Spleen (tissue), 11 donors: Measurements from ENCODE around the gene SLC9A6. TPM values are rescaled to one million over a fixed set of nuclear protein-coding genes. Genes with fewer than 3 reads are reported as not detected.
A peak's percentile ranks its signal among the peaks of the same experiment; 100 is the strongest.

Source experiments
- DNase-seq: peaks from one replicate; pipeline ENCODE4 v3.0.0-alpha.2; 2020
- H3K27ac ChIP-seq, 8 donors: fragments of 200-600 bp; sonication (generic) in 7 of 8; 1 replicate in 4 of 8; 2 replicates in 4 of 8; pipeline versions ENCODE4 v1.5.0 to v1.8.0; 2016 to 2021; ENCODE audit warnings: inconsistent platforms in 4 of 8, mild to moderate bottlenecking in 4 of 8, moderate library complexity in 1 of 8
- H3K27me3 ChIP-seq, 7 donors: fragments of 200-600 bp; sonication (generic) in 6 of 7; replicated peaks in 1 of 7; 1 replicate in 4 of 7; 2 replicates in 3 of 7; pipeline versions ENCODE4 v1.5.0 to v1.8.0; 2016 to 2021; ENCODE audit warnings: inconsistent platforms in 3 of 7, mild to moderate bottlenecking in 1 of 7
- H3K36me3 ChIP-seq, 6 donors: fragments of 200-600 bp; sonication (generic) in 5 of 6; 1 replicate in 4 of 6; 2 replicates in 2 of 6; pipeline versions ENCODE4 v1.5.0 to v1.8.0; 2016 to 2021; ENCODE audit warnings: inconsistent platforms in 2 of 6
- H3K4me1 ChIP-seq, 6 donors: fragments of 200-600 bp; sonication (generic) in 5 of 6; 1 replicate in 3 of 6; 2 replicates in 3 of 6; pipeline versions ENCODE4 v1.5.0 to v1.8.0; 2016 to 2021; ENCODE audit warnings: inconsistent platforms in 3 of 6
- H3K4me3 ChIP-seq, 8 donors: fragments of 200-600 bp; sonication (generic) in 7 of 8; 1 replicate in 4 of 8; 2 replicates in 4 of 8; pipeline versions ENCODE4 v1.5.0 to v1.8.0; 2016 to 2021; ENCODE audit warnings: inconsistent platforms in 4 of 8, mild to moderate bottlenecking in 4 of 8, moderate library complexity in 2 of 8
- H3K9me3 ChIP-seq, 8 donors: fragments of 200-600 bp; sonication (generic) in 7 of 8; 1 replicate in 4 of 8; 2 replicates in 4 of 8; pipeline versions ENCODE4 v1.5.0 to v1.8.0; 2016 to 2021; ENCODE audit warnings: inconsistent platforms in 4 of 8
- CTCF ChIP-seq, 11 experiments: fragments of 200-600 bp in 7 of 11; fragments of 450-650 bp in 4 of 11; sonication (generic) in 4 of 11; IDR thresholded peaks in 8 of 11; conservative IDR thresholded peaks in 3 of 11; 1 replicate in 7 of 11; 2 replicates in 4 of 11; pipeline versions ENCODE4 v1.4.0 to v1.8.0; 2016 to 2021; ENCODE audit warnings: antibody characterized with exemption in 11 of 11, inconsistent platforms in 4 of 11, mild to moderate bottlenecking in 1 of 11
- POLR2A ChIP-seq, 3 donors: fragments of 450-650 bp; IDR thresholded peaks; one replicate each; pipeline ENCODE4 v1.5.1; 2017; ENCODE audit warnings: antibody characterized with exemption in 3 of 3, mild to moderate bottlenecking in 1 of 3
- POLR2AphosphoS5 ChIP-seq, 3 donors: sonication (generic); formaldehyde crosslinking; IDR thresholded peaks; one replicate each; pipeline ENCODE4 v1.5.1; 2017; ENCODE audit warnings: antibody characterized with exemption in 3 of 3
- WGBS, 5 donors: extraction: QIAGEN DNeasy Blood & Tissue Kit in 3 of 5; methylation state at CpG; one replicate each; pipeline versions ENCODE4 v1.1.5 to v1.1.7; 2013 to 2018; 5-methylcytosine and 5-hydroxymethylcytosine counted together
- intact Hi-C: fragments of 100-400 bp; cut with DNase I; formaldehyde crosslinking; loops from one replicate; pipeline ENCODE4 v1.15.0; 2023; ENCODE audit warnings: low total_unique reads
- polyA plus RNA-seq, 3 donors: library from polyadenylated mRNA; stranded (reverse); fragments of 200-250 nt; gene quantifications; one replicate each; pipeline ENCODE4 v1.2.1, GENCODE V29; 2013
- total RNA-seq, 7 donors: library from RNA; depleted of rRNA in 3 of 7; stranded (reverse); fragments of >200 nt in 3 of 7; fragmentation: NEBNext Ultra II Directional in 4 of 7; extraction: Animal tissue kit (Norgen Biotek cat#: 25700) in 4 of 7; gene quantifications; one replicate each; pipeline versions ENCODE4 v1.1.0 to v1.2.1, GENCODE V29; 2016 to 2021
- donor health status: healthy with polysubstance abuse.
- donor health status: DM: no; HTN: no; CAD: no; lungs with moderate emphysema.
- donor health status: DM: no; HTN: no; CAD: no.
- donor health status: Bipolar disorder and iron deficiency.
- donor health status: healthy.
- donor health status: DM: no; HTN: no; CAD: no.
- donor health status: DM: yes; HTN: yes; CAD: no.

Gene SLC9A6
- total and polyA plus RNA-seq, 10 donors, result 6.2 to 19.9 (median 13.3) TPM

- H3K36me3 ChIP-seq, result no peaks in the 10 kb centered on the region
- TF ChIP-seq POLR2A (IDR thresholded peaks at IDR 0.05) (no peak), POLR2AphosphoS5 (IDR thresholded peaks at IDR 0.05) (no peak), CTCF (IDR thresholded peaks at IDR 0.05 in 8 of 11, conservative IDR thresholded peaks at IDR 0.05 in 3 of 11) (no peak)
- peaks cover 0 to under 1% (median 0%) of the 10 kb centered on the region in 6 donors for H3K4me1 ChIP-seq
- WGBS, 5 donors, result 71 to 96% (median 92%) methylated on average over 2 of the region's 2 CpGs
- H3K27me3 ChIP-seq, result peaks cover 0 to 5% (median 0%) of the 10 kb centered on the region in 7 donors
- H3K9me3 ChIP-seq, result no peaks in the 10 kb centered on the region
- H3K27ac ChIP-seq, result no peak overlapping the region
- intact Hi-C loops, result no loop called here
- no peak for DNase-seq
- no peak overlapping the region for H3K4me3 ChIP-seq
Observed at GRCh38 chrX:136059350-136059749, 74.1 kb downstream of the SLC9A6 start.

- intact Hi-C loops, result no loop called here
- TF ChIP-seq POLR2A (IDR thresholded peaks at IDR 0.05) (no peak), POLR2AphosphoS5 (IDR thresholded peaks at IDR 0.05) (no peak)
- no peak overlapping the region for H3K4me3 ChIP-seq
- peaks cover 0 to 5% (median 0%) of the 10 kb centered on the region in 7 donors for H3K27me3 ChIP-seq
- H3K36me3 ChIP-seq, result no peaks in the 10 kb centered on the region
- peaks cover 0 to 6% (median 0%) of the 10 kb centered on the region in 6 donors for H3K4me1 ChIP-seq
- DNase-seq, result no peak
- H3K27ac ChIP-seq, result no peak overlapping the region
- no peaks in the 10 kb centered on the region for H3K9me3 ChIP-seq
- WGBS, 5 donors, result 68 to 86% (median 84%) methylated on average over 7 to 8 of the region's 8 CpGs
Observed at GRCh38 chrX:136061286-136061685, 76.1 kb downstream of the SLC9A6 start.

GRCh38 chrX:136061696-136062095, 76.5 kb downstream of the SLC9A6 start:
- no peak for DNase-seq
- H3K27ac ChIP-seq, result no peak overlapping the region

GRCh38 chrX:136063340-136064079, 78.3 kb downstream of the SLC9A6 start:
- DNase-seq, result no peak
- 49 to 64% (median 50%) methylated on average over 7 of the region's 7 CpGs for WGBS, 5 donors

More at GRCh38 chrX:136061696-136062095, 76.5 kb downstream of the SLC9A6 start:
- no peak for TF ChIP-seq POLR2AphosphoS5 (IDR thresholded peaks at IDR 0.05)
- TF ChIP-seq POLR2A (IDR thresholded peaks at IDR 0.05), result no peak
- 89 to 95% (median 90%) methylated on average over 3 to 5 of the region's 5 CpGs for WGBS, 5 donors
- Histone ChIP-seq H3K27me3 (peaks cover 0 to 5% (median 0%) of the 10 kb centered on the region in 7 donors), H3K4me3 (no peak overlapping the region), H3K36me3 (no peaks in the 10 kb centered on the region), H3K9me3 (no peaks in the 10 kb centered on the region), H3K4me1 (peaks cover 0 to 6% (median 0%) of the 10 kb centered on the region in 6 donors)
- intact Hi-C loops, result no loop called here

GRCh38 chrX:136064661-136065043, 79.4 kb downstream of the SLC9A6 start:
- Histone ChIP-seq H3K36me3 (no peaks in the 10 kb centered on the region), H3K4me3 (no peak overlapping the region), H3K4me1 (peaks cover 0 to 6% (median 0%) of the 10 kb centered on the region in 6 donors), H3K9me3 (no peaks in the 10 kb centered on the region), H3K27me3 (peaks cover 0 to 5% (median 0%) of the 10 kb centered on the region in 7 donors), H3K27ac (peak overlapping the region in 6 of 8 donors; percentile 11 to 57 (median 46))
- TF ChIP-seq CTCF (IDR thresholded peaks at IDR 0.05 in 8 of 11, conservative IDR thresholded peaks at IDR 0.05 in 3 of 11) (no peak), POLR2AphosphoS5 (IDR thresholded peaks at IDR 0.05) (no peak), POLR2A (IDR thresholded peaks at IDR 0.05) (no peak)
- intact Hi-C loops, result no loop called here
- no peak for DNase-seq
- 53 to 89% (median 86%) methylated on average over 3 of the region's 3 CpGs for WGBS, 5 donors

More at GRCh38 chrX:136063340-136064079, 78.3 kb downstream of the SLC9A6 start:
- peaks cover 0 to 5% (median 0%) of the 10 kb centered on the region in 7 donors for H3K27me3 ChIP-seq
- intact Hi-C loops, result no loop called here
- no peaks in the 10 kb centered on the region for H3K9me3 ChIP-seq
- H3K4me1 ChIP-seq, result peaks cover 0 to 6% (median 0%) of the 10 kb centered on the region in 6 donors
- TF ChIP-seq POLR2A (IDR thresholded peaks at IDR 0.05) (no peak), POLR2AphosphoS5 (IDR thresholded peaks at IDR 0.05) (peak in 1 of 3 donors; percentile 41)
- no peak overlapping the region for H3K4me3 ChIP-seq
- peak overlapping the region in 4 of 8 donors; percentile 21 to 57 (median 46) for H3K27ac ChIP-seq
- no peaks in the 10 kb centered on the region for H3K36me3 ChIP-seq
